Measurements from ENCODE around the gene ATF3. TPM values are rescaled to one million over a fixed set of nuclear protein-coding genes. Genes with fewer than 3 reads are reported as not detected.

The ATF3 gene
- total RNA-seq, 1 experiment from 2014 or later = 43.2 TPM

DNA sequence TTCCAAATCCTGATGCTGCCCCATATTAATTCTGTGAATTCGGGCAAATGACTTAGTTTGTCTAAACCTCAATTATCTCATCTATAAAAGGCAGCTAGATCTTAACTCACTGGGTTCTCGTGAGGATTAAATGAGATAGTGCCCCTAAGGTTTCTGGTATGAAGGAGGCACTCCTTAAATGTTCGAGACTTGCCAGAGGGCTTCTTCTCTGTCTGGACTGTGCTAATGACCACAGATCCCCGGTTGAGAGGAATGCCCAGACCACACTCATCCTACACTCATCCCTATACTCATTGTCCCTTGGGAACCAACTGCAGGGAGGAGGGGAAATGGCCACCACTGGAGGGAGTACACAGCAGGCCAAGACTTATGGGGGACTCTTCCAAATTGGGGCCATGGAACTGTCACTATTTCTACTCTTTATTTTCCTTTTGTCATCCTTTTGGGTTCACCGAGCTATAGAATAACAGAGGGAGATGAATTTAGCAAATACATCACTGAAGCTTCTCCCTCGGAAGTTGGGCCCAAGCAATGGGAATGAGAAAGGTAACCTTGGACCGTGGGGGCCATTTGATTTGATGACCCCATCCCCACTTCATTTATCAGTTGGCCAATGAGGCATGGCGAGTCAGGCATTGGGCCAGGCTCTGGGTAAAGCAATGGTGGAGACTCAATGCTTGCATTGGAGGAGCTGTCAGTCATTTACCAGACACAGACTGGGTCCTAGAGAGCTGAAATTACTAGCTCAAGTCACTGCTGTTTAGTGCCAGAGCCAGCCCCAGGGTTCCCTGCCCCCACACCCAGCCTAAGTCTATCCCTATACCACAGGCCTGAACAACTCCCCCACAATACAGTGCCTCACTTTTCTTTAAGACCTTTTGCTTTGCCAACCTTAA is 5.1 kb downstream of the ATF3 start:
- H3K4me3 ChIP-seq (replicated peaks in 1 of 2; ENCODE audit: low read depth in 1 of 2, low read length in 2 of 2) = no peak overlapping the region
- H3K4me2 ChIP-seq (ENCODE audit: low read length) = no peak overlapping the region
- intact Hi-C loops (cut with micrococcal nuclease) = no loop called here
- H3K27me3 ChIP-seq (ENCODE audit: insufficient read depth, low read length) = no peaks in the 10 kb centered on the region
- CTCF ChIA-PET = no interaction called here
- RAD21 ChIA-PET (ENCODE audit: low non-redundant PET in 1 of 2, low total read pairs in 2 of 2, uncharacterized antibody in 2 of 2, unreplicated experiment in 2 of 2) = no interaction called here
- H3K36me3 ChIP-seq (ENCODE audit: control insufficient read depth in 1 of 2, insufficient read depth in 2 of 2, low read length in 2 of 2) = peaks cover 20 to 23% of the 10 kb centered on the region in 2 experiments; a peak in 3 of 4 replicates
- no peak overlapping the region for H2AFZ ChIP-seq (ENCODE audit: low read depth, low read length, poor library complexity, severe bottlenecking)
- no peak overlapping the region for H3K9ac ChIP-seq (ENCODE audit: low read length)
- peaks cover 60% of the 10 kb centered on the region for H3K79me2 ChIP-seq (ENCODE audit: insufficient read depth, low read length)
- no peaks in the 10 kb centered on the region for H3K9me3 ChIP-seq (ENCODE audit: control insufficient read depth in 1 of 2, insufficient read depth in 1 of 2, low read depth in 1 of 2, low read length in 2 of 2)
- BruUV-seq (replicated peaks) = no TSS peak
- no peak for TF ChIP-seq POLR2AphosphoS5 (IDR thresholded peaks at IDR 0.05; ENCODE audit: low read depth, low read length)
- TF ChIP-seq CBX3 (IDR thresholded peaks at IDR 0.05; ENCODE audit: low read depth) = no peak
- TF ChIP-seq RAD21 (IDR thresholded peaks at IDR 0.05; ENCODE audit: low read depth) = no peak
- TF ChIP-seq FOSL1 (IDR thresholded peaks at IDR 0.05; ENCODE audit: low read depth) = no peak
- TF ChIP-seq YY1 (IDR thresholded peaks at IDR 0.05; ENCODE audit: extremely low read depth, insufficient replicate concordance, low read depth, low read length) = no peak
- TF ChIP-seq, protein P1, sequence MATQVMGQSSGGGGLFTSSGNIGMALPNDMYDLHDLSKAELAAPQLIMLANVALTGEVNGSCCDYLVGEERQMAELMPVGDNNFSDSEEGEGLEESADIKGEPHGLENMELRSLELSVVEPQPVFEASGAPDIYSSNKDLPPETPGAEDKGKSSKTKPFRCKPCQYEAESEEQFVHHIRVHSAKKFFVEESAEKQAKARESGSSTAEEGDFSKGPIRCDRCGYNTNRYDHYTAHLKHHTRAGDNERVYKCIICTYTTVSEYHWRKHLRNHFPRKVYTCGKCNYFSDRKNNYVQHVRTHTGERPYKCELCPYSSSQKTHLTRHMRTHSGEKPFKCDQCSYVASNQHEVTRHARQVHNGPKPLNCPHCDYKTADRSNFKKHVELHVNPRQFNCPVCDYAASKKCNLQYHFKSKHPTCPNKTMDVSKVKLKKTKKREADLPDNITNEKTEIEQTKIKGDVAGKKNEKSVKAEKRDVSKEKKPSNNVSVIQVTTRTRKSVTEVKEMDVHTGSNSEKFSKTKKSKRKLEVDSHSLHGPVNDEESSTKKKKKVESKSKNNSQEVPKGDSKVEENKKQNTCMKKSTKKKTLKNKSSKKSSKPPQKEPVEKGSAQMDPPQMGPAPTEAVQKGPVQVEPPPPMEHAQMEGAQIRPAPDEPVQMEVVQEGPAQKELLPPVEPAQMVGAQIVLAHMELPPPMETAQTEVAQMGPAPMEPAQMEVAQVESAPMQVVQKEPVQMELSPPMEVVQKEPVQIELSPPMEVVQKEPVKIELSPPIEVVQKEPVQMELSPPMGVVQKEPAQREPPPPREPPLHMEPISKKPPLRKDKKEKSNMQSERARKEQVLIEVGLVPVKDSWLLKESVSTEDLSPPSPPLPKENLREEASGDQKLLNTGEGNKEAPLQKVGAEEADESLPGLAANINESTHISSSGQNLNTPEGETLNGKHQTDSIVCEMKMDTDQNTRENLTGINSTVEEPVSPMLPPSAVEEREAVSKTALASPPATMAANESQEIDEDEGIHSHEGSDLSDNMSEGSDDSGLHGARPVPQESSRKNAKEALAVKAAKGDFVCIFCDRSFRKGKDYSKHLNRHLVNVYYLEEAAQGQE (IDR thresholded peaks at IDR 0.05; ENCODE audit: low read depth) = no peak
- no peak for TF ChIP-seq EZH2phosphoT487 (IDR thresholded peaks at IDR 0.05; ENCODE audit: borderline replicate concordance)
- no peak for TF ChIP-seq ELF1 (IDR thresholded peaks at IDR 0.05; ENCODE audit: borderline replicate concordance, low read depth)
- no peak for TF ChIP-seq ZNF274 (IDR thresholded peaks at IDR 0.05; ENCODE audit: low read depth, low read length)
- TF ChIP-seq, protein P2, sequence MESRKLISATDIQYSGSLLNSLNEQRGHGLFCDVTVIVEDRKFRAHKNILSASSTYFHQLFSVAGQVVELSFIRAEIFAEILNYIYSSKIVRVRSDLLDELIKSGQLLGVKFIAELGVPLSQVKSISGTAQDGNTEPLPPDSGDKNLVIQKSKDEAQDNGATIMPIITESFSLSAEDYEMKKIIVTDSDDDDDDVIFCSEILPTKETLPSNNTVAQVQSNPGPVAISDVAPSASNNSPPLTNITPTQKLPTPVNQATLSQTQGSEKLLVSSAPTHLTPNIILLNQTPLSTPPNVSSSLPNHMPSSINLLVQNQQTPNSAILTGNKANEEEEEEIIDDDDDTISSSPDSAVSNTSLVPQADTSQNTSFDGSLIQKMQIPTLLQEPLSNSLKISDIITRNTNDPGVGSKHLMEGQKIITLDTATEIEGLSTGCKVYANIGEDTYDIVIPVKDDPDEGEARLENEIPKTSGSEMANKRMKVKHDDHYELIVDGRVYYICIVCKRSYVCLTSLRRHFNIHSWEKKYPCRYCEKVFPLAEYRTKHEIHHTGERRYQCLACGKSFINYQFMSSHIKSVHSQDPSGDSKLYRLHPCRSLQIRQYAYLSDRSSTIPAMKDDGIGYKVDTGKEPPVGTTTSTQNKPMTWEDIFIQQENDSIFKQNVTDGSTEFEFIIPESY (IDR thresholded peaks at IDR 0.05; ENCODE audit: extremely low read depth, insufficient replicate concordance, low read length) = no peak
- no peak for TF ChIP-seq CEBPB (IDR thresholded peaks at IDR 0.05; ENCODE audit: low read depth)
- no peak for TF ChIP-seq ZFX (IDR thresholded peaks at IDR 0.05)
- no peak for TF ChIP-seq JUND (IDR thresholded peaks at IDR 0.05)
- TF ChIP-seq, protein P3, sequence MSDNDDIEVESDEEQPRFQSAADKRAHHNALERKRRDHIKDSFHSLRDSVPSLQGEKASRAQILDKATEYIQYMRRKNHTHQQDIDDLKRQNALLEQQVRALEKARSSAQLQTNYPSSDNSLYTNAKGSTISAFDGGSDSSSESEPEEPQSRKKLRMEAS (IDR thresholded peaks at IDR 0.05) = no peak
- TF ChIP-seq, protein P4, sequence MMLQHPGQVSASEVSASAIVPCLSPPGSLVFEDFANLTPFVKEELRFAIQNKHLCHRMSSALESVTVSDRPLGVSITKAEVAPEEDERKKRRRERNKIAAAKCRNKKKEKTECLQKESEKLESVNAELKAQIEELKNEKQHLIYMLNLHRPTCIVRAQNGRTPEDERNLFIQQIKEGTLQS (IDR thresholded peaks at IDR 0.05) = no peak
- TF ChIP-seq EGR1 (IDR thresholded peaks at IDR 0.05; ENCODE audit: low read depth) = no peak
- no peak for TF ChIP-seq SRF (IDR thresholded peaks at IDR 0.05; ENCODE audit: low read depth)
- no peak for TF ChIP-seq SP1 (IDR thresholded peaks at IDR 0.05; ENCODE audit: low read depth)
- TF ChIP-seq POLR2A (IDR thresholded peaks at IDR 0.05; ENCODE audit: borderline replicate concordance, extremely low read depth, insufficient read depth, insufficient read length) = no peak
- TF ChIP-seq SIN3A (IDR thresholded peaks at IDR 0.05; ENCODE audit: low read depth) = no peak
- peaks cover 3 to 24% of the 10 kb centered on the region in 2 experiments; a peak in 2 of 4 replicates for H3K4me1 ChIP-seq (ENCODE audit: control insufficient read depth in 1 of 2, insufficient read depth in 2 of 2, low read length in 2 of 2)
- H4K20me1 ChIP-seq (ENCODE audit: insufficient read depth) = no peaks in the 10 kb centered on the region; the same call in 1 of the 2 replicates
- H3K27ac ChIP-seq (ENCODE audit: low read depth, low read length) = no peak overlapping the region
- ATAC-seq (no peak), DNase-seq (ENCODE audit: low read depth, low spot score) (no peak)
- H3K9me2 ChIP-seq (ENCODE audit: insufficient read depth) = no peaks in the 10 kb centered on the region
- POLR2A ChIA-PET = no interaction called here
